ENCODE measurements around the gene TMEM243. TPM values are rescaled to one million over a fixed set of nuclear protein-coding genes. Genes with fewer than 3 reads are reported as not detected.
A peak's percentile ranks its signal among the peaks of the same experiment; 100 is the strongest.
"Not testable (repeated sequence)": the region's sequence is repeated elsewhere in the genome, so short reads cannot be mapped to it uniquely, and the experiment has no call there.

TMEM243 gene, protein sequence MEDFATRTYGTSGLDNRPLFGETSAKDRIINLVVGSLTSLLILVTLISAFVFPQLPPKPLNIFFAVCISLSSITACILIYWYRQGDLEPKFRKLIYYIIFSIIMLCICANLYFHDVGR
- total RNA-seq = 24.0 TPM

DNA sequence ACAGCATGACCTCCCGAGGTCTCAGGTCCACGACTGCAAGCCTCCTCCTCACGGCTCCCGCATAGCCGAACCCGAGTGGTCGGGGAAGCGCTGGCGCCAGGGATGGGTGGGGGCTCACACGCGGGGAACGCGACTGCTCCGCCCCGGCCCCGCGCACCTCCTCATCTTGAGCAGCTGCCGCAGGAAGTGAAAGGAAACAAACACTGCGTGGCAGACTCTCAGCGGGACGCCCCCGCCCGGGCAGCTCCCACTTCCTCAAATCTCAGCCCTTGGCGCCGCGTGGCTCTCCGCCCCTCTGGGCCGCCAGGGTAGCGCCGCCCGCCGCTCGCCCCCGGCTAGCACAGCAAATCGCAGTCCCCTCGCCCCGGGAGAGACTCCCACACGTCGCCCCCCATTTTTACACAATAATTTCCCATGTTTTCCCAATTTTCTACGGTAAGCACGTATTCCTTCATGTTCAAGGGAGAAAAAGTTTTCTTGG, at the start of gene TMEM243:
TSS of gene TMEM243 (minus strand) at position 188 of the 481 bp plus-strand sequence. CDS start 229 bp downstream, outside the sequence.
- DNase-seq (ENCODE audit: low spot score) = peak; percentile 75

DNA sequence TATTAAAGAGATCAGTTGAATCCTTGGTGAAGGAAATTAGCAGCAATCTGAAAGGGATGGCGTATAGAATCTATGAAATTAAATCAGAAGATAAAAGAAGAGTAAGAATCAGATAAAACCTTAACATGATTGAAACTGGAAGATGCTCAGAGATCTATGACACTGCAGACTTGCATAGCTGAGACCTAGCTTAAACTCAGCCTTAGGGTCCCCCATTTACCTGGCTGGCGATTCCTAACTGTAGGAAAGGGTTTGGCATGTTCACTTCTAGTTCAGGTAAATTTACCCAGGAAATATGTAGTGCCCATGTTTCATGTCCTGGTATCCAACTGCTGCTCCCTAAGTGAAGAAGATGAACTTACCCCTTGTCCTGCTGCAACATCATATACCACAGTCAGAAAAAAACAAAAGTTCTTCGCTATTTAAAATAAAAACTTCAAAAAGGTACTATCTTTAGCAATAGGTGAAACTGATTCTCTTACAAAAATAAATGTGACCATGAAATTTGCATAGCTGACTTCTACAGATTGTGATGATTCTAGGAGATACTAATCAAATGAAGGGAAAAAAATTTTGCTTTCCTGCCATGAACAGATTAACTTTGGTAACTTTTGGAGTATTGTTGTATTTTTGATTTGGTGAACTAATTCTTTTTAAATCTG, 47.8 kb upstream of the TMEM243 start:
- DNase-seq (ENCODE audit: low spot score) = no peak

DNA sequence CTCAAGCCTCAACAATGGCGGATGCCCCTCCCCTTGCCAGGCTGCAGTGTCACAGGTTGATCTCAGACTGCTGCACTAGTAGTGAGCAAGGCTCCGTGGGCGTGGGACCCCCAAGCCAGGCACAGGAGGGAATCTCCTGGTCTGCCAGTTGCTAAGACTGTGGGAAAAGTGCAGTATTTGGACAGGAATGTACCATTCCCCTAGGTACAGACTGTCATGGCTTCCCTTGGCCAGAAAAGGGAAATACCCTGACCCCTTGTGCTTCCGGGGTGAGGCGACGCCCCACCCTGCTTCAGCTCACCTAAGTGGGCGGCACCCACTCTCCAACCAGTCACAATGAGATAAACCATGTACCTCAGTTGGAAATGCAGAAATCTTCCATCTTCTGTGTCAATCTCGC, 44.0 kb upstream of the TMEM243 start:
- no peak for DNase-seq (ENCODE audit: low spot score)

GRCh38 chr7:87253589-87254087, 34.1 kb upstream of the TMEM243 start:
- no peak for DNase-seq (ENCODE audit: low spot score)

- not testable (repeated sequence) for DNase-seq (ENCODE audit: low spot score)
These were observed 26.1 kb upstream of the TMEM243 start for GRCh38 chr7:87245671-87246070.

- not testable (repeated sequence) for DNase-seq (ENCODE audit: low spot score)
These were observed 19.0 kb upstream of the TMEM243 start for GRCh38 chr7:87238464-87239051.

- DNase-seq (ENCODE audit: low spot score) = no peak
These were observed 15.4 kb upstream of the TMEM243 start for GRCh38 chr7:87234949-87235348.

GRCh38 chr7:87231711-87232110, 12.2 kb upstream of the TMEM243 start:
- no peak for DNase-seq (ENCODE audit: low spot score)

- peak; percentile 17 for DNase-seq (ENCODE audit: low spot score)
These were observed 11.7 kb upstream of the TMEM243 start for GRCh38 chr7:87231258-87231657.

GRCh38 chr7:87226495-87226894, 7.0 kb upstream of the TMEM243 start:
- no peak for DNase-seq (ENCODE audit: low spot score)

GRCh38 chr7:87225696-87226095, 6.2 kb upstream of the TMEM243 start:
- DNase-seq (ENCODE audit: low spot score) = no peak

- no peak for DNase-seq (ENCODE audit: low spot score)
These were observed 4.1 kb upstream of the TMEM243 start for GRCh38 chr7:87223666-87224065.

- no peak for DNase-seq (ENCODE audit: low spot score)
These were observed 1.2 kb upstream of the TMEM243 start for GRCh38 chr7:87220734-87221215.

GRCh38 chr7:87220026-87220733, 648 bp upstream of the TMEM243 start:
- peak; percentile 80 for DNase-seq (ENCODE audit: low spot score)

GRCh38 chr7:87218796-87219544, 562 bp downstream of the TMEM243 start:
- DNase-seq (ENCODE audit: low spot score) = peak; percentile 47

GRCh38 chr7:87217983-87218653, 1.4 kb downstream of the TMEM243 start:
- no peak for DNase-seq (ENCODE audit: low spot score)

- no peak for DNase-seq (ENCODE audit: low spot score)
These were observed 2.6 kb downstream of the TMEM243 start for GRCh38 chr7:87216701-87217508.

- DNase-seq (ENCODE audit: low spot score) = no peak
These were observed 4.5 kb downstream of the TMEM243 start for GRCh38 chr7:87215046-87215445.

GRCh38 chr7:87213811-87214210, 5.7 kb downstream of the TMEM243 start:
- no peak for DNase-seq (ENCODE audit: low spot score)

DNA sequence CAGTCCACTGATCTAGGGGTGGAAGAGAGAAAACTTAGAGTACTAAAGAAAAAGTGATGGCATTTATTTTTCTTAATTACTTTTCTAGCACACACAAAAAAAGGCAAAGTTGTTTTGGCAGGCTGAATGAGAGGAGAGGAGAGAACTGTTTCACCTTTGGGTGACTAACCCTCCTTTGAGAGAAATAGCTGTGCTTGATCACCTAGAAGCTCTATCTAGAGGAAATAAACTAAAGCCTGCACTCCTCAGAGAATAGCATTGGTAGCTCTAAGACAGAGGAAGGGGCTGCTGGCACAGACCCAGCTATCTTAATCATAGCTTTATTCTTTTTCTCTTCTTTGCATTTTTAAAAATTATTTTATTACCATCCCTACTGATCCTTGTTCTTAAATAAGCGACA, 6.3 kb downstream of the TMEM243 start:
- DNase-seq (ENCODE audit: low spot score) = no peak

Measured in mucosa of gallbladder (tissue), 1 donor.